Smooth muscle cell (in vitro differentiated cells): ENCODE results near the gene CATSPER1. TPM values are rescaled to one million over a fixed set of nuclear protein-coding genes. Genes with fewer than 3 reads are reported as not detected.

ENCODE experiments used
- DNase-seq: peaks from one replicate; lab custom pipeline; 2025; ENCODE audit not compliant: unreplicated experiment; lab: John Stamatoyannopoulos, UW
- H2AFZ ChIP-seq: fragments of 200-600 bp; sonication (generic); 2 replicates; pipeline ENCODE4 v1.6.0; 2016; ENCODE audit warnings: antibody characterized with exemption, low read depth, mild to moderate bottlenecking
- H3F3A ChIP-seq: fragments of 200-600 bp; sonication (generic); 2 replicates; pipeline ENCODE4 v1.6.0; 2017; ENCODE audit warnings: antibody characterized with exemption, low read depth
- H3K27ac ChIP-seq: fragments of 200-600 bp; sonication (generic); 2 replicates; pipeline ENCODE4 v1.5.1; 2016; ENCODE audit warnings: low read depth, mild to moderate bottlenecking
- H3K27me3 ChIP-seq: fragments of 200-600 bp; sonication (generic); 2 replicates; pipeline ENCODE4 v1.6.1; 2016; ENCODE audit warnings: low read depth, mild to moderate bottlenecking
- H3K36me3 ChIP-seq: fragments of 200-600 bp; sonication (generic); 2 replicates; pipeline ENCODE4 v1.5.1; 2016; ENCODE audit warnings: low read depth
- H3K4me1 ChIP-seq: fragments of 200-600 bp; sonication (generic); 2 replicates; pipeline ENCODE4 v1.5.1; 2016; ENCODE audit warnings: low read depth
- H3K4me2 ChIP-seq: fragments of 200-600 bp; sonication (generic); 2 replicates; pipeline ENCODE4 v1.6.0; 2016; ENCODE audit warnings: mild to moderate bottlenecking
- H3K4me3 ChIP-seq: fragments of 200-600 bp; sonication (generic); 2 replicates; pipeline ENCODE4 v1.5.1; 2016; ENCODE audit warnings: mild to moderate bottlenecking
- H3K79me2 ChIP-seq: fragments of 200-600 bp; sonication (generic); 2 replicates; pipeline ENCODE4 v1.6.0; 2016; ENCODE audit warnings: low read depth, mild to moderate bottlenecking
- H3K9ac ChIP-seq: fragments of 200-600 bp; sonication (generic); 2 replicates; pipeline ENCODE4 v1.6.0; 2016; ENCODE audit warnings: low read depth
- H3K9me3 ChIP-seq: fragments of 200-600 bp; sonication (generic); replicated peaks from 2 replicates; pipeline ENCODE4 v1.5.1; 2016; ENCODE audit warnings: low read depth
- H4K20me1 ChIP-seq: fragments of 200-600 bp; sonication (generic); 2 replicates; pipeline ENCODE4 v1.6.0; 2016; ENCODE audit warnings: low read depth
- WGBS: methylation state at CpG from one replicate; pipeline ENCODE4 v1.1.7; 2016; ENCODE audit warnings: low lambda C conversion rate; 5-methylcytosine and 5-hydroxymethylcytosine counted together
- polyA plus RNA-seq: library from polyadenylated mRNA; unstranded; fragments of >200 nt; fragmentation: Nextera tagmentation; extraction: Ambion mirVana; gene quantifications from 2 replicates; pipeline ENCODE4 v1.2.1, GENCODE V29; 2016
- total RNA-seq: library from RNA; depleted of rRNA; stranded (reverse); fragments of >200 nt; gene quantifications from 2 replicates; pipeline ENCODE4 v1.2.3, GENCODE V29; 2014
- TF ChIP-seq, protein P1 (sequence below): fragments of 200-600 bp; sonication (generic); IDR thresholded peaks from 2 replicates; pipeline ENCODE4 v1.5.1; 2017; ENCODE audit warnings: borderline replicate concordance, mild to moderate bottlenecking, antibody characterized with exemption; ENCODE audit not compliant: insufficient read depth, poor library complexity, severe bottlenecking

CATSPER1 gene
- total and polyA plus RNA-seq, 2 experiments from 2014 or later: 0.55 TPM; not detected in 1

DNA sequence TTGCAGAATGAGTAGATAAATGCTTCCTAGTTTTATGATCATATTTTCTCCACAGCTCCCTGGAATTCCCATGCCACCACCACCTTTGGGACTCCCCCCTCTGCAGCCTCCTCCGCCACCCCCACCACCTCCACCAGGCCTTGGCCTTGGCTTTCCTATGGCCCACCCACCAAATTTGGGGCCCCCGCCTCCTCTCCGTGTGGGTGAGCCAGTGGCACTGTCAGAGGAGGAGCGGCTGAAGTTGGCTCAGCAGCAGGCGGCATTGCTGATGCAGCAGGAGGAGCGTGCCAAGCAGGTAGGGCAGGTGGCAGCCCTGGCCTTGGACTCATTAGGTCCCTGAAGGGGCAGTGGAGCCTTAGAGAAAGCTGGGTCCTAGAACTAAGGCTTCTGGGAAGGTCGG lies 28.7 kb upstream of the CATSPER1 start:
- no peaks in the 10 kb centered on the region for H3K27me3 ChIP-seq
- H3K9me3 ChIP-seq: no peaks in the 10 kb centered on the region
- H3K79me2 ChIP-seq: peaks cover 51% of the 10 kb centered on the region
- no peak overlapping the region for H3K4me2 ChIP-seq
- no peak for DNase-seq
- TF ChIP-seq, protein P1, sequence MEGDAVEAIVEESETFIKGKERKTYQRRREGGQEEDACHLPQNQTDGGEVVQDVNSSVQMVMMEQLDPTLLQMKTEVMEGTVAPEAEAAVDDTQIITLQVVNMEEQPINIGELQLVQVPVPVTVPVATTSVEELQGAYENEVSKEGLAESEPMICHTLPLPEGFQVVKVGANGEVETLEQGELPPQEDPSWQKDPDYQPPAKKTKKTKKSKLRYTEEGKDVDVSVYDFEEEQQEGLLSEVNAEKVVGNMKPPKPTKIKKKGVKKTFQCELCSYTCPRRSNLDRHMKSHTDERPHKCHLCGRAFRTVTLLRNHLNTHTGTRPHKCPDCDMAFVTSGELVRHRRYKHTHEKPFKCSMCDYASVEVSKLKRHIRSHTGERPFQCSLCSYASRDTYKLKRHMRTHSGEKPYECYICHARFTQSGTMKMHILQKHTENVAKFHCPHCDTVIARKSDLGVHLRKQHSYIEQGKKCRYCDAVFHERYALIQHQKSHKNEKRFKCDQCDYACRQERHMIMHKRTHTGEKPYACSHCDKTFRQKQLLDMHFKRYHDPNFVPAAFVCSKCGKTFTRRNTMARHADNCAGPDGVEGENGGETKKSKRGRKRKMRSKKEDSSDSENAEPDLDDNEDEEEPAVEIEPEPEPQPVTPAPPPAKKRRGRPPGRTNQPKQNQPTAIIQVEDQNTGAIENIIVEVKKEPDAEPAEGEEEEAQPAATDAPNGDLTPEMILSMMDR: no peak
- peaks cover 18% of the 10 kb centered on the region for H3K36me3 ChIP-seq
- H3K4me3 ChIP-seq: no peak overlapping the region
- peaks cover 20% of the 10 kb centered on the region for H3K4me1 ChIP-seq
- no peaks in the 10 kb centered on the region for H4K20me1 ChIP-seq
- H3F3A ChIP-seq: peaks cover 12% of the 10 kb centered on the region
- no peak overlapping the region for H3K9ac ChIP-seq
- 97% methylated on average over 7 of the region's 7 CpGs for WGBS
- no peak overlapping the region for H3K27ac ChIP-seq
- H2AFZ ChIP-seq: no peak overlapping the region

DNA sequence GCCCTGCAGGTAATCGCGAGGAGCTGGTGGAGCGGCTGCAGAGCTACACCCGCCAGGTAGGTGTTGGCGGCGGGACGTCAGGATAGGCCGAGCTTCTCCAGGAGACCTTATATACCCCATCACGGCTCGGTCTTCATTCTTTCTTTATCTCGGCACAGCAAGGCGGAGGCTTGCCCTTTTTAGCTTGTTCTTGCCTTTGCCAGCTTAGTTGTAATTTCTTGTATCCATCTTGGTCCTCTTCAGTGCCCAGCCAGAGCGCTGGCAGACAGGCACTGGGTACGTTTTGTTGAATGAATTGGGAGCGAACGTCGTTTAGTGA lies 26.3 kb upstream of the CATSPER1 start:
- no peak for DNase-seq
- Histone ChIP-seq H3K27me3 (peaks cover 3% of the 10 kb centered on the region), H3K27ac (peak overlapping the region; percentile 87), H4K20me1 (no peaks in the 10 kb centered on the region), H3K9me3 (no peaks in the 10 kb centered on the region), H3K9ac (peak overlapping the region; percentile 97), H3K4me2 (peak overlapping the region; percentile 87), H3K4me3 (peak overlapping the region; percentile 97), H3K4me1 (peaks cover 20% of the 10 kb centered on the region), H3K79me2 (peaks cover 47% of the 10 kb centered on the region), H2AFZ (peak overlapping the region; percentile 55), H3F3A (peaks cover 11% of the 10 kb centered on the region), H3K36me3 (peaks cover 8% of the 10 kb centered on the region)
- TF ChIP-seq, protein P1: no peak
- under 1% methylated on average over 17 of the region's 17 CpGs for WGBS

DNA sequence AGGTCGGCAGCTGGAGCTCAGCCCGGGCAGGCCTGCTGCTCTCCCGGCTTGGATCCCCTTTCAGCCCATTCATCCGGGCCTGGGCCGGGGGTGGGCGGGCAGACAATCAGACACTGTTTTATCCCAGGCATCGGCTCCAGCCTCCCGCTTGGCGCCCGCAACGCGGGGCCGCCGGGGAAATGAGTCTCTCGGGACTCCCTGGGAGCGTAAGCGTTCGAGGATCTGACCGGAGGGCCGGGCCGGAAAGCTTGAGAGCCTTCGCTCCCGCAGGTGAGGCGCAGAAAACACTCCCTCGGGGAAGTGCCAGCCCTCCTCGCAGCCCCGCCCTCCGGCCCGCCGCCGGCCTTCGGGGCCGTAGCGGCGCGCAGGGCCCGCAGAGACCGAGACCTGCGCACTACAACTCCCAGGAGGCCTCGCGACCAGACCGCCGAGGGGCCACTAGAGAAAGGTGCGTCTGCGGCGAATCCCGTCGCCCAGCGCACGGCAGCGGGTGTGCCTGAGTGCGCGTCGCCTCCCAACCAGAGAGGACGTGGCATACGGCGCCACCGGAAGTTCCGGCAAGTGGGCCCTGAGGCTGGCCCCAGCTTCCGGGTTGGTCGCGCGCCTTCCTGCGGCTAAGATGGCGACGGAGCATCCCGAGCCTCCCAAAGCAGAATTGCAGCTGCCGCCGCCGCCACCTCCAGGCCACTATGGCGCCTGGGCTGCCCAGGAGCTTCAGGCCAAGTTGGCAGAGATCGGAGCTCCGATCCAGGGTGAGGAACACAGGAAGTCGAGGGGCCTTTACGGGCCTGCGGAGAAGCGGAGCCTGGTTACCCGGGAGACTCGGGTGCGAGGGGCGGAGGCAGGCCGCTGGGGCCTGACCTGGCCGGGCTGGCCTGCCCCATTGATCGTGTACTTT lies 25.7 kb upstream of the CATSPER1 start, which contains the start of gene SF3B2:
Gene SF3B2 (plus strand): TSS at position 599 of the 898 bp plus-strand sequence. CDS start 21 bp downstream, at position 620.
- Histone ChIP-seq H3K27ac (peak within 1 kb of the TSS; percentile 87), H3K36me3 (peaks cover 8% of the 10 kb centered on the region), H3K9ac (peak within 1 kb of the TSS; percentile 97), H3K79me2 (peaks cover 43% of the 10 kb centered on the region), H4K20me1 (no peaks in the 10 kb centered on the region), H3K4me2 (peak within 1 kb of the TSS; percentile 87), H3K4me3 (peak within 1 kb of the TSS; percentile 97), H3K9me3 (no peaks in the 10 kb centered on the region), H2AFZ (peak within 1 kb of the TSS; percentile 60), H3K4me1 (peaks cover 20% of the 10 kb centered on the region), H3K27me3 (peaks cover 3% of the 10 kb centered on the region), H3F3A (peaks cover 11% of the 10 kb centered on the region)
- whole genome bisulfite sequencing: under 1% methylated on average over 79 of the region's 84 CpGs
- TF ChIP-seq, protein P1: no peak
- peak; percentile 87 for DNase-seq

DNA sequence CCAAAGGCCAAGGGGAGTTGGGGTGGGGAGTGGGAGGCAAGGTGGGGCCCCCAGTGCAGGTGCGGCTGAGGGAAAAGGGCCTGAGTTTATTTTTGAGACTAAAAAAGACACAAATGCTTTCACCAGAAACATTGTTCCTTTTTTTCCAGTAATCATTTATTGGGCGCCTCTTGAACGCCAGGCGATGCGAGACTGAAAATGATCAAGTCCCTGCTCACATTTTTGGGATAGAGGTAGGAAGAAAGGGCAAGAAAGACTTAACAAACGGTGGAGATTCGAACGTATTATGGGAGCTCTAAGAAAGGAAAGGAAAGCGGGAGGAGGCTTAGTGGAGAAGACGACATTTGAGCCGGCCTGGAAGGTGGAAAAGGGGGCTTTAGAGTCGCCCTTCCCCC lies 25.1 kb upstream of the CATSPER1 start:
- Histone ChIP-seq H4K20me1 (no peaks in the 10 kb centered on the region), H3K9me3 (no peaks in the 10 kb centered on the region), H2AFZ (peak overlapping the region; percentile 60), H3K4me1 (peaks cover 20% of the 10 kb centered on the region), H3K4me2 (peak overlapping the region; percentile 87), H3K4me3 (peak overlapping the region; percentile 97), H3K79me2 (peaks cover 42% of the 10 kb centered on the region), H3K27ac (peak overlapping the region; percentile 87), H3F3A (peaks cover 11% of the 10 kb centered on the region), H3K36me3 (peaks cover 1% of the 10 kb centered on the region), H3K9ac (peak overlapping the region; percentile 97), H3K27me3 (peaks cover 3% of the 10 kb centered on the region)
- DNase-seq: no peak
- TF ChIP-seq, protein P1: no peak
- WGBS: 27% methylated on average over 11 of the region's 12 CpGs
